Heart left ventricle (tissue), 13 donors: ENCODE measurements around the gene UQCR11.

Experiments used
- CTCF ChIP-seq, 12 donors: fragments of 200-600 bp; sonication (generic) in 4 of 12; IDR thresholded peaks; one replicate each; pipeline versions ENCODE4 v1.5.0 to v1.8.0; 2018 to 2022; ENCODE audit warnings: antibody characterized with exemption in 12 of 12, mild to moderate bottlenecking in 5 of 12
- POLR2A ChIP-seq, 2 donors: fragments of 450-650 bp; IDR thresholded peaks; one replicate each; pipeline ENCODE4 v1.6.1; 2017; ENCODE audit warnings: antibody characterized with exemption in 2 of 2, mild to moderate bottlenecking in 2 of 2, moderate library complexity in 2 of 2
- donor health status: ischemic (EF 13 %, LVEDD 7.1; RV severe dilation, severe dysfunction).
- donor health status: DM: no; HTN: yes; CAD: no.
- donor health status: DM: no; HTN: no; CAD: no.
- donor health status: ischemic (EF 25% LVEDD 6.9; RV normal size, moderate dysfunction).
- donor health status: ischemic (EF 25% LVEDD 5.7; RV mildly dilated, moderate dysfunction).
- donor health status: ischemic (EF 35%, LVEDD 5.7; RV mildly dilated, moderate dysfunction).
- donor health status: nonischemic (EF 11% LVEDD 7.7; RV severe dilation, severe dysfunction).
- donor health status: DM: yes; HTN: yes; CAD: no.
- donor health status: PGD.
- donor health status: ischemic (EF 29% LVEDD 5.4; RV normal size, mild dysfunction).
- donor health status: nonischemic (EF 23%, LVEDD 6.1; RV moderate dilation, normal function).

- TF ChIP-seq POLR2A (IDR thresholded peaks at IDR 0.05) (no peak), CTCF (IDR thresholded peaks at IDR 0.05) (no peak)
Measured at GRCh38 chr19:1622541-1622940, 17.3 kb upstream of the UQCR11 start.
